Vagina (tissue), 2 donors: ENCODE results near the gene PDCD4.

ENCODE experiments used
- CTCF ChIP-seq, 3 experiments: fragments of 450-650 bp in 2 of 3; fragments of 200-600 bp in 1 of 3; sonication (generic) in 1 of 3; IDR thresholded peaks; one replicate each; pipeline ENCODE4 v1.5.1; 2017 to 2019; ENCODE audit warnings: antibody characterized with exemption in 3 of 3, mild to moderate bottlenecking in 2 of 3, moderate library complexity in 2 of 3
- POLR2A ChIP-seq, 2 donors: fragments of 450-650 bp; IDR thresholded peaks; one replicate each; pipeline ENCODE4 v1.6.1; 2017; ENCODE audit warnings: antibody characterized with exemption in 2 of 2, mild to moderate bottlenecking in 2 of 2, moderate library complexity in 2 of 2
- POLR2AphosphoS5 ChIP-seq, 2 donors: sonication (generic); formaldehyde crosslinking; IDR thresholded peaks; one replicate each; pipeline ENCODE4 v1.9.0; 2017; ENCODE audit warnings: antibody characterized with exemption in 2 of 2, mild to moderate bottlenecking in 2 of 2, low read depth in 1 of 2; ENCODE audit not compliant: insufficient read depth in 1 of 2

GRCh38 chr10:110936757-110937156 is 65.0 kb downstream of the PDCD4 start:
- no peak for TF ChIP-seq CTCF (IDR thresholded peaks at IDR 0.05)
- no peak for TF ChIP-seq POLR2AphosphoS5 (IDR thresholded peaks at IDR 0.05; ENCODE audit: insufficient read depth in 1 of 2, low read depth in 1 of 2)
- no peak for TF ChIP-seq POLR2A (IDR thresholded peaks at IDR 0.05)
